ENCODE measurements around the gene CD36.
A peak's percentile ranks its signal among the peaks of the same experiment; 100 is the strongest.

The CD36 gene

GRCh38 chr7:80708123-80708522, 69.7 kb downstream of the CD36 start:
- Histone ChIP-seq H3K27me3 (no peaks in the 10 kb centered on the region), H3K4me3 (ENCODE audit: low read depth in 1 of 2, low read length in 1 of 2) (peak overlapping the region; percentile 34 to 37), H3K27ac (peak overlapping the region; percentile 84), H3K9me3 (no peaks in the 10 kb centered on the region), H3K4me1 (ENCODE audit: control insufficient read depth in 1 of 2, insufficient read depth in 1 of 2, low read depth in 1 of 2, low read length in 1 of 2) (peaks cover 29 to 39% of the 10 kb centered on the region in 2 experiments), H3K36me3 (no peaks in the 10 kb centered on the region)
- no peak for TF ChIP-seq CTCF (IDR thresholded peaks at IDR 0.05)

GRCh38 chr7:80711531-80711930, 73.1 kb downstream of the CD36 start:
- no peak for TF ChIP-seq CTCF (IDR thresholded peaks at IDR 0.05)
- H3K36me3 ChIP-seq = no peaks in the 10 kb centered on the region

GRCh38 chr7:80719261-80719660, 80.8 kb downstream of the CD36 start:
- no peak for TF ChIP-seq CTCF (IDR thresholded peaks at IDR 0.05)
- Histone ChIP-seq H3K9me3 (no peaks in the 10 kb centered on the region), H3K36me3 (no peaks in the 10 kb centered on the region), H3K4me3 (ENCODE audit: low read depth in 1 of 2, low read length in 1 of 2) (no peak overlapping the region), H3K27me3 (no peaks in the 10 kb centered on the region), H3K27ac (no peak overlapping the region), H3K4me1 (ENCODE audit: control insufficient read depth in 1 of 2, insufficient read depth in 1 of 2, low read depth in 1 of 2, low read length in 1 of 2) (peaks cover 17 to 22% of the 10 kb centered on the region in 2 experiments)

More at GRCh38 chr7:80711531-80711930, 73.1 kb downstream of the CD36 start:
- no peaks in the 10 kb centered on the region for H3K27me3 ChIP-seq
- H3K27ac ChIP-seq = no peak overlapping the region
- peaks cover 29 to 32% of the 10 kb centered on the region in 2 experiments for H3K4me1 ChIP-seq (ENCODE audit: control insufficient read depth in 1 of 2, insufficient read depth in 1 of 2, low read depth in 1 of 2, low read length in 1 of 2)
- H3K4me3 ChIP-seq (ENCODE audit: low read depth in 1 of 2, low read length in 1 of 2) = no peak overlapping the region
- no peaks in the 10 kb centered on the region for H3K9me3 ChIP-seq

- Histone ChIP-seq H3K27me3 (no peaks in the 10 kb centered on the region), H3K4me1 (ENCODE audit: control insufficient read depth in 1 of 2, insufficient read depth in 1 of 2, low read depth in 1 of 2, low read length in 1 of 2) (peaks cover 17 to 22% of the 10 kb centered on the region in 2 experiments), H3K4me3 (ENCODE audit: low read depth in 1 of 2, low read length in 1 of 2) (no peak overlapping the region), H3K36me3 (no peaks in the 10 kb centered on the region), H3K9me3 (no peaks in the 10 kb centered on the region), H3K27ac (no peak overlapping the region)
- TF ChIP-seq CTCF (IDR thresholded peaks at IDR 0.05) = no peak
Measured at GRCh38 chr7:80720146-80720545, 81.7 kb downstream of the CD36 start.

- Histone ChIP-seq H3K27ac (peak overlapping the region; percentile 58), H3K4me3 (ENCODE audit: low read depth in 1 of 2, low read length in 1 of 2) (no peak overlapping the region), H3K27me3 (no peaks in the 10 kb centered on the region), H3K36me3 (no peaks in the 10 kb centered on the region), H3K9me3 (no peaks in the 10 kb centered on the region), H3K4me1 (ENCODE audit: control insufficient read depth in 1 of 2, insufficient read depth in 1 of 2, low read depth in 1 of 2, low read length in 1 of 2) (peaks cover 17 to 22% of the 10 kb centered on the region in 2 experiments)
- no peak for TF ChIP-seq CTCF (IDR thresholded peaks at IDR 0.05)
Measured at GRCh38 chr7:80721883-80722615, 83.6 kb downstream of the CD36 start.
